GM21786 (cell line): ENCODE data around the gene SPPL2C.

ENCODE experiments used
- ATAC-seq: cut with Tn5 transposase; IDR thresholded peaks from one replicate; pipeline ENCODE4 v1.9.1; 2021; ENCODE audit not compliant: unreplicated experiment

Gene SPPL2C

GRCh38 chr17:45844695-45845375 is at the start of gene SPPL2C:
TSS of gene SPPL2C (plus strand) at chr17:45844881. CDS start at chr17:45844907, 26 bp downstream.
- ATAC-seq: no peak

- ATAC-seq: no peak
Observed at GRCh38 chr17:45800816-45801215, 43.9 kb upstream of the SPPL2C start.

- ATAC-seq: no peak
Observed at GRCh38 chr17:45801421-45801820, 43.3 kb upstream of the SPPL2C start.

- ATAC-seq: no peak
Observed at GRCh38 chr17:45808845-45809244, 35.8 kb upstream of the SPPL2C start.

GRCh38 chr17:45809499-45809898 is 35.2 kb upstream of the SPPL2C start:
- ATAC-seq: no peak

- no peak for ATAC-seq
Observed at GRCh38 chr17:45812102-45812501, 32.6 kb upstream of the SPPL2C start.

- no peak for ATAC-seq
Observed at GRCh38 chr17:45813048-45813725, 31.5 kb upstream of the SPPL2C start.

- no peak for ATAC-seq
Observed at GRCh38 chr17:45814622-45815606, 29.8 kb upstream of the SPPL2C start.

- no peak for ATAC-seq
Observed at GRCh38 chr17:45815752-45816151, 28.9 kb upstream of the SPPL2C start.

- ATAC-seq: no peak
Observed at GRCh38 chr17:45818041-45818440, 26.6 kb upstream of the SPPL2C start.

- ATAC-seq: no peak
Observed at GRCh38 chr17:45818699-45819098, 26.0 kb upstream of the SPPL2C start.

- no peak for ATAC-seq
Observed at GRCh38 chr17:45819632-45820031, 25.0 kb upstream of the SPPL2C start.

GRCh38 chr17:45820052-45820780 is 24.5 kb upstream of the SPPL2C start:
- no peak for ATAC-seq

GRCh38 chr17:45821147-45821546 is 23.5 kb upstream of the SPPL2C start:
- ATAC-seq: no peak

GRCh38 chr17:45823598-45823997 is 21.1 kb upstream of the SPPL2C start:
- no peak for ATAC-seq

- ATAC-seq: no peak
Observed at GRCh38 chr17:45824475-45824874, 20.2 kb upstream of the SPPL2C start.

- ATAC-seq: no peak
Observed at GRCh38 chr17:45824901-45825492, 19.7 kb upstream of the SPPL2C start.

GRCh38 chr17:45825792-45826191 is 18.9 kb upstream of the SPPL2C start:
- ATAC-seq: no peak

GRCh38 chr17:45826919-45827588 is 17.6 kb upstream of the SPPL2C start:
- ATAC-seq: no peak

- no peak for ATAC-seq
Observed at GRCh38 chr17:45828171-45828570, 16.5 kb upstream of the SPPL2C start.
